Liver (tissue), 9 donors: ENCODE results near the gene SH2D2A. TPM values are rescaled to one million over a fixed set of nuclear protein-coding genes. Genes with fewer than 3 reads are reported as not detected.

Source experiments
- DNase-seq: peaks from one replicate; pipeline ENCODE4 v3.0.0-alpha.2; 2017; ENCODE audit warnings: low spot score
- H3K27ac ChIP-seq, 2 donors: one replicate each; pipeline ENCODE4 v1.7.0; 2013; ENCODE audit warnings: inconsistent platforms in 2 of 2, low read length in 2 of 2, control low read depth in 1 of 2, low read depth in 1 of 2, mild to moderate bottlenecking in 1 of 2
- H3K27me3 ChIP-seq, 4 donors: one replicate each; pipeline versions ENCODE4 v1.6.1 to v1.7.0; 2013; ENCODE audit warnings: low read length in 3 of 4, inconsistent platforms in 1 of 4, mild to moderate bottlenecking in 1 of 4, moderate library complexity in 1 of 4; ENCODE audit not compliant: control insufficient read depth in 4 of 4, insufficient read depth in 4 of 4
- H3K36me3 ChIP-seq, 4 donors: one replicate each; pipeline versions ENCODE4 v1.6.1 to v1.7.0; 2013; ENCODE audit warnings: low read length in 3 of 4, mild to moderate bottlenecking in 3 of 4, low read depth in 1 of 4, moderate library complexity in 1 of 4; ENCODE audit not compliant: control insufficient read depth in 4 of 4, insufficient read depth in 3 of 4
- H3K4me1 ChIP-seq, 4 donors: one replicate each; pipeline versions ENCODE4 v1.6.1 to v1.7.0; 2013; ENCODE audit warnings: low read length in 3 of 4, mild to moderate bottlenecking in 3 of 4, moderate library complexity in 1 of 4; ENCODE audit not compliant: control insufficient read depth in 4 of 4, insufficient read depth in 4 of 4
- H3K4me3 ChIP-seq, 3 donors: one replicate each; pipeline versions ENCODE4 v1.6.1 to v1.7.0; 2013; ENCODE audit warnings: low read length in 3 of 3, control low read depth in 1 of 3, low read depth in 1 of 3, mild to moderate bottlenecking in 1 of 3
- H3K9ac ChIP-seq, 2 donors: one replicate each; pipeline ENCODE4 v1.7.0; 2013; ENCODE audit warnings: low read length in 2 of 2, mild to moderate bottlenecking in 2 of 2, moderate library complexity in 2 of 2, control low read depth in 1 of 2, low read depth in 1 of 2
- H3K9me3 ChIP-seq, 4 donors: one replicate each; pipeline versions ENCODE4 v1.6.1 to v1.7.0; 2013; ENCODE audit warnings: low read length in 3 of 4; ENCODE audit not compliant: control insufficient read depth in 4 of 4
- ATF3 ChIP-seq: IDR thresholded peaks from 2 replicates; pipeline ENCODE4 v1.6.1; 2016; ENCODE audit warnings: antibody characterized with exemption
- CTCF ChIP-seq: fragments of 150-350 bp; IDR thresholded peaks from 2 replicates; pipeline ENCODE4 v1.5.1; 2017; ENCODE audit warnings: improper control_type of control experiment, low read depth, low read length; ENCODE audit not compliant: missing input control
- EGR1 ChIP-seq, 2 donors: IDR thresholded peaks; 2 replicates each; pipeline ENCODE4 v1.6.1; 2016 to 2018; ENCODE audit warnings: antibody characterized with exemption in 2 of 2, low read depth in 2 of 2
- FOXA1 ChIP-seq: IDR thresholded peaks from 2 replicates; pipeline ENCODE4 v1.6.1; 2016; ENCODE audit warnings: antibody characterized with exemption
- FOXA2 ChIP-seq: IDR thresholded peaks from 2 replicates; pipeline ENCODE4 v1.6.1; 2016; ENCODE audit warnings: antibody characterized with exemption
- GABPA ChIP-seq, 2 donors: IDR thresholded peaks in 1 of 2; conservative IDR thresholded peaks in 1 of 2; 2 replicates each; pipeline ENCODE4 v1.6.1; 2016; ENCODE audit warnings: antibody characterized with exemption in 2 of 2, mild to moderate bottlenecking in 1 of 2, moderate library complexity in 1 of 2
- HNF4A ChIP-seq, 2 donors: conservative IDR thresholded peaks; 2 replicates each; pipeline ENCODE4 v1.6.1; 2016; ENCODE audit warnings: antibody characterized with exemption in 2 of 2, mild to moderate bottlenecking in 2 of 2
- HNF4G ChIP-seq: IDR thresholded peaks from 2 replicates; pipeline ENCODE4 v1.6.1; 2016; ENCODE audit warnings: antibody characterized with exemption
- JUND ChIP-seq, 2 donors: IDR thresholded peaks; 2 replicates each; pipeline ENCODE4 v1.6.1; 2016; ENCODE audit warnings: antibody characterized with exemption in 2 of 2
- MAX ChIP-seq: IDR thresholded peaks from 2 replicates; pipeline ENCODE4 v1.6.1; 2016; ENCODE audit warnings: antibody characterized with exemption
- NR2F2 ChIP-seq: IDR thresholded peaks from 2 replicates; pipeline ENCODE4 v1.6.1; 2016; ENCODE audit warnings: antibody characterized with exemption
- RAD21 ChIP-seq, 2 donors: IDR thresholded peaks; 2 replicates each; pipeline ENCODE4 v1.6.1; 2016; ENCODE audit warnings: antibody characterized with exemption in 2 of 2, mild to moderate bottlenecking in 2 of 2
- REST ChIP-seq: IDR thresholded peaks from 2 replicates; pipeline ENCODE4 v1.6.1; 2016; ENCODE audit warnings: antibody characterized with exemption, mild to moderate bottlenecking
- RXRA ChIP-seq, 2 donors: IDR thresholded peaks; 2 replicates each; pipeline ENCODE4 v1.6.1; 2017 to 2018; ENCODE audit warnings: antibody characterized with exemption in 2 of 2, mild to moderate bottlenecking in 1 of 2
- SP1 ChIP-seq: IDR thresholded peaks from 2 replicates; pipeline ENCODE4 v1.6.1; 2018; ENCODE audit warnings: antibody characterized with exemption, mild to moderate bottlenecking
- TAF1 ChIP-seq: conservative IDR thresholded peaks from 2 replicates; pipeline ENCODE4 v1.6.1; 2016; ENCODE audit warnings: antibody characterized with exemption, mild to moderate bottlenecking
- YY1 ChIP-seq: IDR thresholded peaks from 2 replicates; pipeline ENCODE4 v1.6.1; 2016; ENCODE audit warnings: antibody characterized with exemption, mild to moderate bottlenecking
- ZBTB33 ChIP-seq: IDR thresholded peaks from 2 replicates; pipeline ENCODE4 v1.6.1; 2016; ENCODE audit warnings: antibody characterized with exemption
- WGBS: extraction: QIAGEN DNeasy Blood & Tissue Kit; methylation state at CpG from one replicate; pipeline ENCODE4 v1.1.7; 2013; 5-methylcytosine and 5-hydroxymethylcytosine counted together
- polyA plus RNA-seq, 2 donors: library from polyadenylated mRNA; stranded (reverse) in 1 of 2; unstranded in 1 of 2; fragments of 200-250 nt in 1 of 2; fragments of >200 nt in 1 of 2; fragmentation: Nextera tagmentation in 1 of 2; extraction: Ambion mirVana in 1 of 2; gene quantifications; one replicate each; pipeline versions ENCODE4 v1.2.1 to v1.2.3, GENCODE V29; 2013 to 2015
- total RNA-seq, 2 donors: library from RNA; depleted of rRNA; stranded (reverse); fragments of >200 nt; gene quantifications; one replicate each; pipeline ENCODE4 v1.2.3, GENCODE V29; 2014
- donor health status: healthy.
- donor health status: healthy.
- donor health status: healthy.
- donor health status: healthy.
- donor health status: healthy.

SH2D2A gene
- total and polyA plus RNA-seq, 4 donors: 0.14 to 0.38 (median 0.24) TPM

- 34% methylated on average over 7 of the region's 7 CpGs for WGBS
- no peak overlapping the region for H3K4me3 ChIP-seq
- H3K36me3 ChIP-seq: peaks cover 18 to 85% (median 69%) of the 10 kb centered on the region in 4 donors
- DNase-seq: no peak
- H3K9me3 ChIP-seq: no peaks in the 10 kb centered on the region
- no peaks in the 10 kb centered on the region for H3K4me1 ChIP-seq
- H3K27ac ChIP-seq: no peak overlapping the region
- TF ChIP-seq ZBTB33: no peak
- TF ChIP-seq SP1: peak; percentile 44
- TF ChIP-seq RXRA (IDR thresholded peaks at IDR 0.05): peak; percentile 8 to 41
- no peak for TF ChIP-seq FOXA1
- TF ChIP-seq REST: no peak
- TF ChIP-seq CTCF: no peak
- no peak for TF ChIP-seq HNF4G
- peak in 1 of 2 donors; percentile 4 for TF ChIP-seq RAD21 (IDR thresholded peaks at IDR 0.05)
- no peak for TF ChIP-seq EGR1 (IDR thresholded peaks at IDR 0.05; ENCODE audit: low read depth in 2 of 2)
- no peak for TF ChIP-seq MAX
- peak; percentile 20 for TF ChIP-seq YY1
- TF ChIP-seq JUND (IDR thresholded peaks at IDR 0.05): no peak
- no peak for TF ChIP-seq FOXA2
- peak; percentile 52 to 57 for TF ChIP-seq HNF4A (conservative IDR thresholded peaks at IDR 0.05)
- TF ChIP-seq NR2F2: no peak
- no peak for TF ChIP-seq GABPA (IDR thresholded peaks at IDR 0.05 in 1 of 2, conservative IDR thresholded peaks at IDR 0.05 in 1 of 2)
- no peak for TF ChIP-seq TAF1
- TF ChIP-seq ATF3: no peak
- H3K9ac ChIP-seq: no peak overlapping the region
- H3K27me3 ChIP-seq: no peaks in the 10 kb centered on the region
These were observed 20.9 kb downstream of the SH2D2A start for GRCh38 chr1:156795787-156796186.
